IPS DF 6.9 (cell line): ENCODE data around the gene PLPPR1.
"Not testable (repeated sequence)": the region's sequence is repeated elsewhere in the genome, so short reads cannot be mapped to it uniquely, and the experiment has no call there.

Source experiments
- DNase-seq: peaks from one replicate; pipeline ENCODE4 v3.0.0-alpha.2; 2013; ENCODE audit warnings: low read depth, low spot score
- H3K27ac ChIP-seq: one replicate; pipeline ENCODE4 v1.5.1; 2013; ENCODE audit warnings: low read length, control low read depth
- H3K27me3 ChIP-seq: 2 replicates; pipeline ENCODE4 v1.6.1; 2013; ENCODE audit warnings: mild to moderate bottlenecking, low read length; ENCODE audit not compliant: control insufficient read depth, insufficient read depth
- H3K36me3 ChIP-seq: 2 replicates; pipeline ENCODE4 v1.6.1; 2013; ENCODE audit warnings: low read length; ENCODE audit not compliant: control insufficient read depth, insufficient read depth
- H3K4me1 ChIP-seq: 2 replicates; pipeline ENCODE4 v1.6.1; 2013; ENCODE audit warnings: low read length; ENCODE audit not compliant: control insufficient read depth, insufficient read depth
- H3K4me3 ChIP-seq: 2 replicates; pipeline ENCODE4 v1.5.1; 2013; ENCODE audit warnings: mild to moderate bottlenecking, low read length
- H3K9me3 ChIP-seq: 2 replicates; pipeline ENCODE4 v1.6.1; 2013; ENCODE audit warnings: low read length, inconsistent platforms; ENCODE audit not compliant: control insufficient read depth, insufficient read depth
- WGBS: extraction: QIAGEN DNeasy Blood & Tissue Kit; methylation state at CpG from one replicate; pipeline ENCODE4 v1.1.7; 2013; ENCODE audit warnings: mixed read lengths, missing lambda C conversion rate; ENCODE audit not compliant: insufficient read length, insufficient coverage; 5-methylcytosine and 5-hydroxymethylcytosine counted together

PLPPR1 gene

GRCh38 chr9:101270302-101270701, 241.8 kb downstream of the PLPPR1 start:
- Histone ChIP-seq H3K4me3 (no peak overlapping the region), H3K36me3 (no peaks in the 10 kb centered on the region), H3K27me3 (no peaks in the 10 kb centered on the region), H3K9me3 (no peaks in the 10 kb centered on the region), H3K27ac (no peak overlapping the region), H3K4me1 (peaks cover 6% of the 10 kb centered on the region; the same call in 1 of the 2 replicates)
- WGBS: no CpG with 5 or more reads among the region's 2 CpGs
- no peak for DNase-seq

GRCh38 chr9:101271102-101271501, 242.6 kb downstream of the PLPPR1 start:
- Histone ChIP-seq H3K9me3 (no peaks in the 10 kb centered on the region), H3K4me3 (no peak overlapping the region), H3K36me3 (no peaks in the 10 kb centered on the region), H3K27me3 (no peaks in the 10 kb centered on the region), H3K4me1 (peaks cover 6% of the 10 kb centered on the region; the same call in 1 of the 2 replicates), H3K27ac (no peak overlapping the region)
- no CpG with 5 or more reads among the region's 3 CpGs for WGBS
- no peak for DNase-seq

- peaks cover 2% of the 10 kb centered on the region for H3K4me1 ChIP-seq
- H3K27ac ChIP-seq: no peak overlapping the region
- no peak overlapping the region for H3K4me3 ChIP-seq
- no peaks in the 10 kb centered on the region for H3K9me3 ChIP-seq
- H3K27me3 ChIP-seq: no peaks in the 10 kb centered on the region
- no CpG with 5 or more reads among the region's 8 CpGs for WGBS
- DNase-seq: no peak
- H3K36me3 ChIP-seq: no peaks in the 10 kb centered on the region
Observed at GRCh38 chr9:101274971-101275768, 246.6 kb downstream of the PLPPR1 start.

GRCh38 chr9:101275769-101276250, 247.3 kb downstream of the PLPPR1 start:
- Histone ChIP-seq H3K9me3 (no peaks in the 10 kb centered on the region), H3K36me3 (no peaks in the 10 kb centered on the region), H3K4me3 (no peak overlapping the region), H3K4me1 (peaks cover 2% of the 10 kb centered on the region), H3K27ac (no peak overlapping the region), H3K27me3 (no peaks in the 10 kb centered on the region)
- WGBS: no CpG with 5 or more reads among the region's 6 CpGs
- no peak for DNase-seq

GRCh38 chr9:101291043-101291442, 262.5 kb downstream of the PLPPR1 start:
- not testable (repeated sequence) for H3K27ac ChIP-seq, DNase-seq, H3K4me3 ChIP-seq, H3K27me3 ChIP-seq, H3K9me3 ChIP-seq, H3K4me1 ChIP-seq, H3K36me3 ChIP-seq
- WGBS: no CpG with 5 or more reads among the region's 12 CpGs

GRCh38 chr9:101299901-101300300, 271.4 kb downstream of the PLPPR1 start:
- H3K27me3 ChIP-seq: no peaks in the 10 kb centered on the region
- H3K36me3 ChIP-seq: no peaks in the 10 kb centered on the region
- no peaks in the 10 kb centered on the region for H3K9me3 ChIP-seq
- H3K27ac ChIP-seq: no peak overlapping the region
- no peak for DNase-seq
- H3K4me3 ChIP-seq: no peak overlapping the region
- H3K4me1 ChIP-seq: no peaks in the 10 kb centered on the region

- no CpG with 5 or more reads among the region's 3 CpGs for WGBS
- Histone ChIP-seq H3K27ac (no peak overlapping the region), H3K27me3 (no peaks in the 10 kb centered on the region), H3K9me3 (no peaks in the 10 kb centered on the region), H3K36me3 (no peaks in the 10 kb centered on the region), H3K4me1 (no peaks in the 10 kb centered on the region), H3K4me3 (no peak overlapping the region)
- DNase-seq: no peak
Observed at GRCh38 chr9:101307051-101307450, 278.5 kb downstream of the PLPPR1 start.

- no peak for DNase-seq
- no peaks in the 10 kb centered on the region for H3K36me3 ChIP-seq
- no peak overlapping the region for H3K27ac ChIP-seq
- WGBS: no CpG with 5 or more reads among the region's 3 CpGs
- H3K27me3 ChIP-seq: no peaks in the 10 kb centered on the region
- H3K9me3 ChIP-seq: no peaks in the 10 kb centered on the region
- H3K4me1 ChIP-seq: no peaks in the 10 kb centered on the region
- H3K4me3 ChIP-seq: no peak overlapping the region
Observed at GRCh38 chr9:101307524-101308213, 279.1 kb downstream of the PLPPR1 start.

- WGBS: no CpG with 5 or more reads among the region's 8 CpGs
- H3K27ac ChIP-seq: no peak overlapping the region
Observed at GRCh38 chr9:101309139-101309538, 280.6 kb downstream of the PLPPR1 start.

GRCh38 chr9:101311191-101311590, 282.7 kb downstream of the PLPPR1 start:
- no CpG with 5 or more reads among the region's 2 CpGs for WGBS
- DNase-seq: no peak
- Histone ChIP-seq H3K4me3 (no peak overlapping the region), H3K36me3 (no peaks in the 10 kb centered on the region), H3K27ac (no peak overlapping the region), H3K27me3 (no peaks in the 10 kb centered on the region), H3K4me1 (no peaks in the 10 kb centered on the region), H3K9me3 (no peaks in the 10 kb centered on the region)

More at GRCh38 chr9:101309139-101309538, 280.6 kb downstream of the PLPPR1 start:
- Histone ChIP-seq H3K4me1 (no peaks in the 10 kb centered on the region), H3K36me3 (no peaks in the 10 kb centered on the region), H3K4me3 (no peak overlapping the region), H3K27me3 (no peaks in the 10 kb centered on the region), H3K9me3 (no peaks in the 10 kb centered on the region)
- DNase-seq: no peak
